SH-SY5Y (cell line): Measurements from ENCODE around the gene ZPBP2.

Source experiments
- GATA2 ChIP-seq: IDR thresholded peaks from 2 replicates; pipeline ENCODE4 v1.6.1; 2011; ENCODE audit warnings: mild to moderate bottlenecking, low read depth, low read length
- GATA3 ChIP-seq: IDR thresholded peaks from 2 replicates; pipeline ENCODE4 v1.6.1; 2011; ENCODE audit warnings: low read depth, mild to moderate bottlenecking, low read length, moderate library complexity

DNA sequence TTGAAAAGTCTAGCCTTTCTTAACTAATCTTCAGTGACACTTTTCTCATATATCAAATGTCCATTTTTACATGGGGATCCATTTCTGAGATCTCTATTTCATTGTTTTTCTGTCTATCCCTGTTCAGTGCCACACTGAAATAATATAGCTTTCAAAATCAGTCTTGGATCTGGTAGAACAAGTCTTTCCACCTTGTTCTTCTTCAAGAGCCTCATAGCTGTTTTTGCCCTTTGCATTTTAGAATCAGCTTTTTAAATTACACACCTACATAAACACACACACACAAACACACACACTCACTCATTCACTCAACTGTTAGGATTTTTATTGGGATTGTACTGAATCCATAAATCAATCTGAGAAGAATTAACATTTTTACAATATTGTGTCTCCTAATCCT is 31.2 kb downstream of the ZPBP2 start:
- TF ChIP-seq GATA2 (no peak), GATA3 (no peak)
